Heart right ventricle (tissue), 16 donors: ENCODE results near the gene NFKBIL1. TPM values are rescaled to one million over a fixed set of nuclear protein-coding genes. Genes with fewer than 3 reads are reported as not detected.

ENCODE experiments used
- ATAC-seq, 8 donors: fragments of 200-7000 bp; cut with Tn5 transposase; one replicate each; pipeline ENCODE4 v1.9.1; 2020; ENCODE audit warnings: mild to moderate bottlenecking in 8 of 8, moderate library complexity in 8 of 8, moderate number of reproducible peaks in 1 of 8
- DNase-seq, 2 donors: peaks; one replicate each; pipeline ENCODE4 v3.0.0-alpha.2; 2020
- H3K27ac ChIP-seq, 10 donors: fragments of 200-600 bp; sonication (generic) in 2 of 10; one replicate each; pipeline versions ENCODE4 v1.5.0 to v1.8.0; 2020 to 2022; ENCODE audit warnings: mild to moderate bottlenecking in 3 of 10
- H3K27me3 ChIP-seq, 7 donors: fragments of 200-600 bp; one replicate each; pipeline ENCODE4 v1.8.0; 2021 to 2022; ENCODE audit warnings: mild to moderate bottlenecking in 2 of 7
- H3K36me3 ChIP-seq, 9 donors: fragments of 200-600 bp; sonication (generic) in 1 of 9; one replicate each; pipeline versions ENCODE4 v1.5.0 to v1.8.0; 2020 to 2022; ENCODE audit warnings: mild to moderate bottlenecking in 2 of 9
- H3K4me1 ChIP-seq, 9 donors: fragments of 200-600 bp; sonication (generic) in 1 of 9; one replicate each; pipeline versions ENCODE4 v1.5.0 to v1.8.0; 2020 to 2022; ENCODE audit warnings: mild to moderate bottlenecking in 4 of 9
- H3K4me3 ChIP-seq, 10 donors: fragments of 200-600 bp; sonication (generic) in 2 of 10; one replicate each; pipeline versions ENCODE4 v1.5.0 to v1.8.0; 2020 to 2022; ENCODE audit warnings: mild to moderate bottlenecking in 7 of 10, moderate library complexity in 2 of 10
- H3K9me3 ChIP-seq, 11 donors: fragments of 200-600 bp in 10 of 11; sonication (generic) in 2 of 11; one replicate each; pipeline versions ENCODE4 v1.5.0 to v1.8.0; 2013 to 2022; ENCODE audit warnings: mild to moderate bottlenecking in 2 of 11, control low read depth in 1 of 11, moderate library complexity in 1 of 11
- WGBS, 2 donors: extraction: QIAGEN DNeasy Blood & Tissue Kit; methylation state at CpG; one replicate each; pipeline ENCODE4 v1.1.7; 2013; ENCODE audit warnings: inconsistent platforms in 1 of 2; 5-methylcytosine and 5-hydroxymethylcytosine counted together
- intact Hi-C, 10 donors: fragments of 100-400 bp; cut with DNase I; formaldehyde crosslinking; loops; one replicate each; pipeline versions ENCODE4 v1.11.1 to v1.14.2; 2022
- polyA plus RNA-seq, 2 donors: library from polyadenylated mRNA; stranded (reverse); fragments of 200-250 nt; gene quantifications; one replicate each; pipeline ENCODE4 v1.2.3, GENCODE V29; 2013
- total RNA-seq, 10 donors: library from RNA; stranded (reverse); fragmentation: NEBNext Ultra II Directional in 3 of 10; extraction: Animal tissue kit (Norgen Biotek cat#: 25700) in 3 of 10; gene quantifications; one replicate each; pipeline versions ENCODE4 v1.2.1 to v1.2.4, GENCODE V29; 2021 to 2023
- TF ChIP-seq, protein P1 (sequence below), 9 donors: fragments of 200-600 bp; sonication (generic) in 2 of 9; IDR thresholded peaks; one replicate each; pipeline versions ENCODE4 v1.5.0 to v1.8.0; 2021 to 2022; ENCODE audit warnings: antibody characterized with exemption in 9 of 9, mild to moderate bottlenecking in 5 of 9, moderate library complexity in 1 of 9
- donor health status: Arrhythmogenic right ventricular cardiomyopathy.
- donor health status: ischemic (EF 13 %, LVEDD 7.1; RV severe dilation, severe dysfunction).
- donor health status: healthy with polysubstance abuse.
- donor health status: DM: no; HTN: yes; CAD: no.
- donor health status: DM: no; HTN: no; CAD: no.
- donor health status: ischemic (EF 25% LVEDD 6.9; RV normal size, moderate dysfunction).
- donor health status: ischemic (EF 25% LVEDD 5.7; RV mildly dilated, moderate dysfunction).
- donor health status: healthy.
- donor health status: DM: yes; HTN: yes; CAD: no.
- donor health status: Ischemic cardiomyopathy.
- donor health status: ischemic (EF 35%, LVEDD 5.7; RV mildly dilated, moderate dysfunction).
- donor health status: nonischemic (EF 11% LVEDD 7.7; RV severe dilation, severe dysfunction).
- donor health status: DM: yes; HTN: yes; CAD: no.
- donor health status: PGD.
- donor health status: ischemic (EF 29% LVEDD 5.4; RV normal size, mild dysfunction).
- donor health status: nonischemic (EF 23%, LVEDD 6.1; RV moderate dilation, normal function).

NFKBIL1 gene
- total and polyA plus RNA-seq, 12 donors: 9.7 to 22.2 (median 12.1) TPM

DNA sequence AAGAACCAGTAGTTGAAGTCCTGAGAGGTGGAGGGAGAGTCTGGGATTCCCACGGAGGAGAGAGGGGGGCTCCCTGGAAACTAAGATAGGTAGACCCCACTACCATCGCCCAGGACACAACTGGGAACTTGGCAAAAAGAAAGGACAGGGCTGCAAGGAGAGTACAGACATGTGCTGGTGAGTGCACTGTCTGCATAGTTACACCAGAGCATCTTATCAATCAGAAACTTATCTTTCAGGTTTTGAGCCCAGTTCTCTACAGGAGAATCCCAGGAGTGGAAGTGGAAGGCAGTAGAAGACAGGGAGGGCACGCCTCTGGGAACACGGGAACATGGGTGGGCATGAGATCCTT lies 12.2 kb downstream of the NFKBIL1 start:
- TF ChIP-seq, protein P1, sequence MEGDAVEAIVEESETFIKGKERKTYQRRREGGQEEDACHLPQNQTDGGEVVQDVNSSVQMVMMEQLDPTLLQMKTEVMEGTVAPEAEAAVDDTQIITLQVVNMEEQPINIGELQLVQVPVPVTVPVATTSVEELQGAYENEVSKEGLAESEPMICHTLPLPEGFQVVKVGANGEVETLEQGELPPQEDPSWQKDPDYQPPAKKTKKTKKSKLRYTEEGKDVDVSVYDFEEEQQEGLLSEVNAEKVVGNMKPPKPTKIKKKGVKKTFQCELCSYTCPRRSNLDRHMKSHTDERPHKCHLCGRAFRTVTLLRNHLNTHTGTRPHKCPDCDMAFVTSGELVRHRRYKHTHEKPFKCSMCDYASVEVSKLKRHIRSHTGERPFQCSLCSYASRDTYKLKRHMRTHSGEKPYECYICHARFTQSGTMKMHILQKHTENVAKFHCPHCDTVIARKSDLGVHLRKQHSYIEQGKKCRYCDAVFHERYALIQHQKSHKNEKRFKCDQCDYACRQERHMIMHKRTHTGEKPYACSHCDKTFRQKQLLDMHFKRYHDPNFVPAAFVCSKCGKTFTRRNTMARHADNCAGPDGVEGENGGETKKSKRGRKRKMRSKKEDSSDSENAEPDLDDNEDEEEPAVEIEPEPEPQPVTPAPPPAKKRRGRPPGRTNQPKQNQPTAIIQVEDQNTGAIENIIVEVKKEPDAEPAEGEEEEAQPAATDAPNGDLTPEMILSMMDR (IDR thresholded peaks at IDR 0.05): no peak
- H3K27me3 ChIP-seq: no peaks in the 10 kb centered on the region
- no peak for DNase-seq
- intact Hi-C loops: no loop called here
- peak overlapping the region; percentile 27 to 91 (median 80) for H3K27ac ChIP-seq
- peak in 2 of 8 donors; percentile 1 to 2 for ATAC-seq
- H3K4me1 ChIP-seq: peaks cover 20 to 83% (median 40%) of the 10 kb centered on the region in 9 donors
- H3K9me3 ChIP-seq: no peaks in the 10 kb centered on the region
- peak overlapping the region in 1 of 10 donors; percentile 33 for H3K4me3 ChIP-seq
- 47 to 67% methylated on average over 4 of the region's 4 CpGs for WGBS, 2 donors
- peaks cover 5 to 50% (median 15%) of the 10 kb centered on the region in 9 donors for H3K36me3 ChIP-seq

- peak; percentile 67 to 85 for DNase-seq
- TF ChIP-seq, protein P1 (IDR thresholded peaks at IDR 0.05): no peak
- H3K4me1 ChIP-seq: peaks cover 20 to 83% (median 40%) of the 10 kb centered on the region in 9 donors
- 36 to 53% methylated on average over 7 of the region's 7 CpGs for WGBS, 2 donors
- H3K36me3 ChIP-seq: peaks cover 5 to 45% (median 15%) of the 10 kb centered on the region in 9 donors
- peak overlapping the region; percentile 27 to 91 (median 80) for H3K27ac ChIP-seq
- H3K9me3 ChIP-seq: no peaks in the 10 kb centered on the region
- intact Hi-C loops: no loop called here
- peak; percentile 82 to 93 (median 87) for ATAC-seq
- H3K4me3 ChIP-seq: peak overlapping the region in 2 of 10 donors; percentile 2 to 33
- H3K27me3 ChIP-seq: no peaks in the 10 kb centered on the region
Observed at GRCh38 chr6:31559958-31560696, 12.7 kb downstream of the NFKBIL1 start.

GRCh38 chr6:31560697-31561058 lies 13.3 kb downstream of the NFKBIL1 start:
- peak overlapping the region in 9 of 10 donors; percentile 70 to 91 (median 82) for H3K27ac ChIP-seq
- H3K36me3 ChIP-seq: peaks cover 5 to 44% (median 15%) of the 10 kb centered on the region in 9 donors
- ATAC-seq (no peak), DNase-seq (no peak)
- no peaks in the 10 kb centered on the region for H3K27me3 ChIP-seq
- H3K4me1 ChIP-seq: peaks cover 20 to 83% (median 40%) of the 10 kb centered on the region in 9 donors
- H3K4me3 ChIP-seq: no peak overlapping the region
- intact Hi-C loops: no loop called here
- TF ChIP-seq, protein P1 (IDR thresholded peaks at IDR 0.05): no peak
- H3K9me3 ChIP-seq: no peaks in the 10 kb centered on the region

DNA sequence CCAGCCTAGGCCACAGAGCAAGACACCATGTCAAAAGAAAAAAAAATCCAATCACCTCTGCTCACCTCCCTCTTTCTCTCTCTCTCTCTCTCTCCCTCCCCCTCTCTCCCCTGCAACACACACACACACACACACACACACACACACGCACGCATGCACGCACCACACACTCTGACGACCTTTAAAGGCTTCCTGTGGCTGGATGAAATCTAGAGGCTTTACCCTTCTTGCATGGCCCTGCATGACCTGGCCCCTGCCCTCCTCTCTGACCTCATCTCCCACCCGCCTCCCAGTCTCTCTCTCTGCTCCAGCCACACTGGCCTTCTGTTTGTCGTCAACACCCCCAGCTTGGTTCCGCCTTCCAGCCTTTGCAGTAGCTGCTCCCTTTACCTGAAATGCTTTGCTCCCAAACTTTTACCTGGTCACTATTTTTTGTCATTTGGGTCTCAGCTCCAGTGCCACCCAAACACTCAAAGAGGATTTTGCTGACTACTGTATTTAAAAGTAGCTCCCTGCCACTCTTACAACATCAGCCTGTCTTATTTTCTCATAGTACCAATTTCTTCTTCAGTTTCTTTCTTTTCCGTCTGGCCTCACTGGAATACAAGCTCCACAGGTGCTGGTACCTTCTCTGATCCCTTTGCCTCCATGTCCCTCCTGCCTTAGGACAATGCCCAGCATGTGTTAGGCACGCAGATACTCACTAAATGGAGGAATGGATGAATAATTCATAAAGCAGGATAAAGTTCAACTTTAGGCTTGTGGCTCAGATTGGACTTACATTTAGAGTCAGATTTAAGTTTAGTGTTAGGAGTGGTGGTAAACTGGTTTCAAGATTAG lies 20.3 kb downstream of the NFKBIL1 start:
- 53% methylated on average over 9 of the region's 9 CpGs for WGBS, 2 donors
- Histone ChIP-seq H3K4me1 (peaks cover 0 to 36% (median 0%) of the 10 kb centered on the region in 9 donors), H3K36me3 (no peaks in the 10 kb centered on the region), H3K27me3 (peaks cover 0 to 11% (median 0%) of the 10 kb centered on the region in 7 donors), H3K9me3 (no peaks in the 10 kb centered on the region), H3K4me3 (no peak overlapping the region), H3K27ac (peak overlapping the region in 1 of 10 donors; percentile 47)
- no peak for ATAC-seq
- TF ChIP-seq, protein P1 (IDR thresholded peaks at IDR 0.05): no peak
- intact Hi-C loops: no loop called here
- no peak for DNase-seq
